Measurements from ENCODE around the gene BAG1.

Gene BAG1

DNA sequence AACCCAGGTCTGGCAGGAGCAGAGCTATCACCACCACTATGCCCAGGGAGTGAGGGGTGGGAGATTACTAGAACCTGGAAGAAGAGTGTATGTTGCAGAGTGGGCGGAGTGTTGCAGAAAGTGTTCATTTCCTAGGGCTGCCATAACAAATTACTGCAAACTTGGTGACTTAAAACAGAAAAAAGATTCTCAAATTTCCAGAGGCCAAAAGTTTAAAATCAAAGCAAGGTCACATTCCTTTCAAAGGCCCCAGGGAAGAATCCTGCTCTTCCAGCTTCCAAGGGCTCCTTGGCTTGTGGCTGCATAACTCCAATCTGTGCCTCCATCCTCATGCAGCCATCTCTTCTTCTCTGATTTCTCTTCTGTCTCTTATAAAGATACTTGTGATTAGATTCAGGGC is 55.1 kb downstream of the BAG1 start:
- no peak for DNase-seq

DNA sequence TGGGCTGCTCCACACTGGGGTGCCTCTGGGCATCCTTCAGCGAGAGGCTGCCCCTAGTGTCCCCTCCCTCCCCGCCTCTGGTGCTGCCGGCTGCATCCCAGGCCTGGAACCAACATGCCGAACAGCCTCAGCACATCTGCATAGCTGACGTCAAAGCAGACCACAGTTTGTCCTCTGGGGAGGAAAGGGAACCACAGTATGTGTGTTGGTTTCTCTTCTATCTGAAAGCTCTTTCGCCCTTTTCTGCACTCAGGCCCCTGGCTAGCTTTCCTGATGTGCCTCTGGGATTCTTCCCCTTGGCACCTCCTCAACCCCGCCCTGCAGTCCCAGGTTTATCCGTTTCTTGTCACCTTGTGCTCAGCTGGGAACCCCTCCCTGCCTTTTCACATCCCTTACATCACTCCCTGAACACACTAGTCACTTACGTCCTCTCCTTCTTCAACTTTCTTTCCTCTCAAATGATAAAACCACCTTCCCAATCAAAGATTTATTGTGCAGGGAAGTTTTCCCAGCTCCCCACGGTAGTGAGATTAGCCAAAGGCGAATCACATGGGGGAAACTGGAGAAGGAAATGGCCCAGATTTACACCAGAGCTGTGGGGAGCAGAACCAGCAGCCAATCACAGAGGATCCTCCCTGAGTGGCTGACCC is 61.8 kb downstream of the BAG1 start:
- no peak for DNase-seq
